Suprapubic skin (tissue), 3 donors: Measurements from ENCODE around the gene MTRF1L.

Experiments used
- POLR2A ChIP-seq, 2 donors: fragments of 450-650 bp; IDR thresholded peaks; one replicate each; pipeline ENCODE4 v1.6.1; 2017; ENCODE audit warnings: antibody characterized with exemption in 2 of 2, mild to moderate bottlenecking in 2 of 2, moderate library complexity in 2 of 2
- TF ChIP-seq, protein P1 (sequence below), 2 donors: fragments of 200-600 bp in 1 of 2; fragments of 450-650 bp in 1 of 2; sonication (generic) in 1 of 2; IDR thresholded peaks; one replicate each; pipeline ENCODE4 v1.5.1; 2016 to 2019; ENCODE audit warnings: antibody characterized with exemption in 2 of 2, mild to moderate bottlenecking in 1 of 2, moderate library complexity in 1 of 2

DNA sequence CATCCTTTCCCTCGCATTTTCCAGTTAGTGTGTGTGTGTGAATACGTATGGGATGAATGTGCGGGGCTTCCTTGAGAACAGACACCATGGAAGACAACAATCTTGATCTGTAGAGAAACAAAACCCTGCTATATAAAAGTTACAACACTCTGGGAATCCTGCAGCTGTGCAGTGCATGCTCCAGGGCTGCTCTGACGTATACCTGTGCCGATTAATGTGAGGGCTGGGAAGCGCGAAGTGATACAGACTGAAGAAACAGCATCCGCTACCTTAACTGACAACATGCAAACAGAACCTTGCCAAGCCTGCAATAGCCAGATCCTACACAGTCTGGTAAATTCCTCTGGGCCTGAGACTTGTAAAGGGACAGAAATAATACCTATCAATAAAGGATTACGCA is 31.6 kb upstream of the MTRF1L start:
- TF ChIP-seq, protein P1, sequence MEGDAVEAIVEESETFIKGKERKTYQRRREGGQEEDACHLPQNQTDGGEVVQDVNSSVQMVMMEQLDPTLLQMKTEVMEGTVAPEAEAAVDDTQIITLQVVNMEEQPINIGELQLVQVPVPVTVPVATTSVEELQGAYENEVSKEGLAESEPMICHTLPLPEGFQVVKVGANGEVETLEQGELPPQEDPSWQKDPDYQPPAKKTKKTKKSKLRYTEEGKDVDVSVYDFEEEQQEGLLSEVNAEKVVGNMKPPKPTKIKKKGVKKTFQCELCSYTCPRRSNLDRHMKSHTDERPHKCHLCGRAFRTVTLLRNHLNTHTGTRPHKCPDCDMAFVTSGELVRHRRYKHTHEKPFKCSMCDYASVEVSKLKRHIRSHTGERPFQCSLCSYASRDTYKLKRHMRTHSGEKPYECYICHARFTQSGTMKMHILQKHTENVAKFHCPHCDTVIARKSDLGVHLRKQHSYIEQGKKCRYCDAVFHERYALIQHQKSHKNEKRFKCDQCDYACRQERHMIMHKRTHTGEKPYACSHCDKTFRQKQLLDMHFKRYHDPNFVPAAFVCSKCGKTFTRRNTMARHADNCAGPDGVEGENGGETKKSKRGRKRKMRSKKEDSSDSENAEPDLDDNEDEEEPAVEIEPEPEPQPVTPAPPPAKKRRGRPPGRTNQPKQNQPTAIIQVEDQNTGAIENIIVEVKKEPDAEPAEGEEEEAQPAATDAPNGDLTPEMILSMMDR (IDR thresholded peaks at IDR 0.05), result no peak
- TF ChIP-seq POLR2A (IDR thresholded peaks at IDR 0.05), result no peak
